GM12892 (cell line): Measurements from ENCODE around the gene GALNT14.

Experiments used
- POLR2A ChIP-seq: IDR thresholded peaks from 2 replicates; pipeline ENCODE4 v1.6.1; 2011; ENCODE audit warnings: low read depth, low read length, control low read depth
- POLR2AphosphoS5 ChIP-seq: IDR thresholded peaks from 2 replicates; pipeline ENCODE4 v1.6.1; 2011; ENCODE audit warnings: low read depth, low read length, control low read depth
- TAF1 ChIP-seq: IDR thresholded peaks from 2 replicates; pipeline ENCODE4 v1.6.1; 2011; ENCODE audit warnings: low read depth, mild to moderate bottlenecking, control low read depth, low read length, borderline replicate concordance

DNA sequence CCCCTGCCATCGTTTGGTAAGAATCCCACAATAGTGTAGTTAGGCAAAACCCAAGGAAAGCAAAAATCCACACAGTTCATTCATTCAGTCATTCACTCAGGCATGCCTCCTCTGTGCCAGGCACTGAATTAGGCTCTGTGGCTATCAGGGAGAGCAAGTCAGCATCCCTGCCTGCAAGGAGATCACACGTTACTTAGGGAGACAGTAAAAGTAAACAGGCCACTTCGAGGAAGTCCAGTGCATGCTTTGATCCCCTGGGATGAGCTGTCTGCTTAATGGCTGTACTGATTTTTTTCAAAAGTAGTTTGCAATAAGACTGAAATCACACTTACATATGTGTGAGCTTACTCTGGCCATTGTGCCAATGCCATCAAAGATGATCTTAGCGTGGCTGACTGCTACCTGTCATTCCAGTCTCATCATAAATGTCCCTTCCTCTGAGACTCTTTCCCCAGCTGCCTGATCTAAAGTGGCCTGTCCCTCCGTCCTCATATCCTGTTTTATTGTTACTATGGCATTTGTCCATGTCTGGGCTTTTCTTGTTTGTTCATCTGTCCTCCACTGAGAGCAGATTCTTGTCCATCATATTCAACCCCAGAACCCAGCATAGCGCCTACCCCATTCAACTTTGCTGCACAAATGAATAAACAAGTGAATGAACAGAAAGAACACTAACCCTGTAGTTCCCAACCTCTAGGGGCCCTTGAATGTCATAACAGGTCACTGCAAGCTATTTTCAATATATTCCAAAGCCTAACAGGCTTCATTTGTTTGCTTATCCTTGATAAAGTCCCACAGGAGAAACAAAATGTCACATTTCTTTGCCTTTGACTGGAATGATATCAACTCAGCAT is 84.1 kb downstream of the GALNT14 start:
- TF ChIP-seq POLR2A (no peak), TAF1 (no peak), POLR2AphosphoS5 (no peak)
